GM12878 (cell line): ENCODE measurements around the gene CREB3L4. TPM values are rescaled to one million over a fixed set of nuclear protein-coding genes. Genes with fewer than 3 reads are reported as not detected.

Experiments used
- ATAC-seq: fragments of 200-7000 bp; cut with Tn5 transposase; 3 replicates; pipeline ENCODE4 v1.9.1; 2020; ENCODE audit warnings: mild to moderate bottlenecking, moderate library complexity
- BruUV-seq: library from RNA; stranded (reverse); fragments of 400-500 nt; replicated peaks from 2 replicates; lab custom pipeline; 2021; lab: Mats Ljungman, UMichigan
- CTCF ChIA-PET: fragments of 300-600 bp; sonication (Branson Sonifier 250); formaldehyde crosslinking; extraction: SDS; loops from one replicate; lab custom pipeline; 2021; ENCODE audit warnings: inconsistent platforms; lab: Yijun Ruan, JAX
- POLR2A ChIA-PET: fragments of 350-600 bp; formaldehyde crosslinking; extraction: SDS; loops from one replicate; lab custom pipeline; 2021; ENCODE audit warnings: inconsistent platforms; lab: Charles Lee
- RAD21 ChIA-PET: fragments of 300-600 bp; sonication (Branson Sonifier 250); formaldehyde crosslinking; loops from one replicate; lab custom pipeline; 2023; ENCODE audit warnings: antibody characterized with exemption; ENCODE audit not compliant: unreplicated experiment; lab: Charles Lee
- SMC1A ChIA-PET: fragments of 300-600 bp; sonication (Branson Sonifier 250); formaldehyde crosslinking; loops from one replicate; lab custom pipeline; 2023; ENCODE audit not compliant: unreplicated experiment, uncharacterized antibody; lab: Charles Lee
- DNase-seq: peaks from one replicate; pipeline ENCODE4 v3.0.0-alpha.2; 2011; ENCODE audit warnings: low read depth, low spot score
- FAIRE-seq: peaks from 3 replicates; lab custom pipeline; 2011; peaks lifted over from hg19 to GRCh38; lab: Jason Lieb, UNC
- H2AFZ ChIP-seq: 2 replicates; pipeline ENCODE4 v1.6.0; 2011; ENCODE audit warnings: low read depth, low read length, control low read depth; ENCODE audit not compliant: control insufficient read depth
- H3K27ac ChIP-seq: 2 replicates; pipeline ENCODE4 v1.5.1; 2011; ENCODE audit warnings: control low read depth; ENCODE audit not compliant: control insufficient read depth, insufficient read depth
- H3K27me3 ChIP-seq, 2 experiments: replicated peaks in 1 of 2; 2 replicates each; pipeline versions ENCODE4 v1.6.0 to v1.6.1; 2011; ENCODE audit warnings: low read length in 1 of 2; ENCODE audit not compliant: control insufficient read depth in 2 of 2, insufficient read depth in 2 of 2
- H3K36me3 ChIP-seq, 2 experiments: 2 replicates each; pipeline ENCODE4 v1.5.1; 2011; ENCODE audit warnings: low read length in 1 of 2; ENCODE audit not compliant: control insufficient read depth in 2 of 2, insufficient read depth in 2 of 2
- H3K4me1 ChIP-seq: 2 replicates; pipeline ENCODE4 v1.6.1; 2011; ENCODE audit warnings: mild to moderate bottlenecking, low read length, moderate library complexity, mixed read lengths; ENCODE audit not compliant: control insufficient read depth, insufficient read depth
- H3K4me2 ChIP-seq: 2 replicates; pipeline ENCODE4 v1.6.0; 2011; ENCODE audit warnings: control low read depth; ENCODE audit not compliant: control insufficient read depth, insufficient read depth
- H3K4me3 ChIP-seq: fragments of 200-600 bp; sonication (generic); 2 replicates; pipeline ENCODE4 v1.5.1; 2016
- H3K79me2 ChIP-seq: 2 replicates; pipeline ENCODE4 v1.6.0; 2011; ENCODE audit warnings: low read length; ENCODE audit not compliant: control insufficient read depth, insufficient read depth
- H3K9ac ChIP-seq: 2 replicates; pipeline ENCODE4 v1.8.0; 2011; ENCODE audit warnings: low read length, control low read depth, mixed read lengths; ENCODE audit not compliant: control insufficient read depth, insufficient read depth
- H3K9me3 ChIP-seq: replicated peaks from 3 replicates; pipeline ENCODE4 v1.5.1; 2011; ENCODE audit warnings: mild to moderate bottlenecking, low read length; ENCODE audit not compliant: control insufficient read depth, insufficient read depth
- H4K20me1 ChIP-seq: 2 replicates; pipeline ENCODE4 v1.6.0; 2011; ENCODE audit not compliant: control insufficient read depth, insufficient read depth
- CBFB ChIP-seq: IDR thresholded peaks from 2 replicates; pipeline ENCODE4 v1.6.1; 2016; ENCODE audit warnings: antibody characterized with exemption, low read depth
- CBX5 ChIP-seq: sonication (generic); IDR thresholded peaks from 2 replicates; pipeline ENCODE4 v1.6.1; 2016; ENCODE audit warnings: low read depth, moderate library complexity, mild to moderate bottlenecking, inconsistent platforms
- CEBPB ChIP-seq, 2 experiments: fragments of 150-350 bp in 1 of 2; IDR thresholded peaks; 2 replicates each; pipeline ENCODE4 v1.6.1; 2012 to 2014; ENCODE audit warnings: low read depth in 2 of 2, low read length in 2 of 2, borderline replicate concordance in 1 of 2, inconsistent platforms in 1 of 2
- GABPA ChIP-seq: IDR thresholded peaks from 2 replicates; pipeline ENCODE4 v1.6.1; 2014; ENCODE audit warnings: antibody characterized with exemption, low read depth, mild to moderate bottlenecking, inconsistent platforms
- IKZF1 ChIP-seq: fragments of 450-650 bp; conservative IDR thresholded peaks from 2 replicates; pipeline ENCODE4 v1.6.1; 2017; ENCODE audit warnings: antibody characterized with exemption, mild to moderate bottlenecking
- KAT2A ChIP-seq: conservative IDR thresholded peaks from 2 replicates; pipeline ENCODE4 v1.6.1; 2011; ENCODE audit warnings: low read depth, low read length; ENCODE audit not compliant: control insufficient read depth
- RCOR1 ChIP-seq: conservative IDR thresholded peaks from 2 replicates; pipeline ENCODE4 v1.6.1; 2012; ENCODE audit warnings: low read depth, low read length, improper control_type of control experiment
- SIN3A ChIP-seq: IDR thresholded peaks from 2 replicates; pipeline ENCODE4 v1.6.1; 2012; ENCODE audit warnings: low read depth, low read length, improper control_type of control experiment
- YY1 ChIP-seq: IDR thresholded peaks from 2 replicates; pipeline ENCODE4 v1.6.1; 2011; ENCODE audit warnings: low read depth, mild to moderate bottlenecking, low read length
- ZNF217 ChIP-seq: fragments of 450-650 bp; IDR thresholded peaks from 2 replicates; pipeline ENCODE4 v1.6.1; 2017; ENCODE audit warnings: antibody characterized with exemption, mild to moderate bottlenecking
- WGBS: methylation state at CpG from one replicate; pipeline ENCODE4 v1.1.6; 2016; ENCODE audit warnings: low lambda C conversion rate; ENCODE audit not compliant: insufficient replicate concordance, insufficient coverage; ENCODE audit errors: missing lambda C conversion rate; 5-methylcytosine and 5-hydroxymethylcytosine counted together
- in situ Hi-C: fragments of 300-500 bp; cut with MboI; formaldehyde crosslinking; loops from 9 replicates; pipeline ENCODE4 v1.14.3; 2018; ENCODE audit warnings: mixed read lengths
- intact Hi-C: fragments of 100-400 bp; cut with micrococcal nuclease; formaldehyde crosslinking; loops from one replicate; pipeline ENCODE4 v1.14.2; 2022; ENCODE audit not compliant: unreplicated experiment
- polyA plus RNA-seq, 11 experiments: library from polyadenylated mRNA; depleted of rRNA in 4 of 11; unstranded in 6 of 11; stranded (reverse) in 5 of 11; fragments of >200 nt; fragmentation: Nextera tagmentation in 4 of 11; fragmentation: Illumina TruSeq in 1 of 11; extraction: Ambion mirVana in 4 of 11; extraction: Trizol in 1 of 11; gene quantifications; 1 replicate in 1 of 11; 2 replicates in 10 of 11; pipeline versions ENCODE4 v1.2.1 to v1.2.3, GENCODE V29; 2011 to 2016; ENCODE audit warnings: inconsistent platforms in 2 of 11, missing spikeins in 2 of 11, low read depth in 1 of 11
- total RNA-seq, 4 experiments: library from RNA; depleted of rRNA in 3 of 4; stranded (reverse); fragments of >200 nt in 3 of 4; fragmentation: Illumina TruSeq in 1 of 4; extraction: Trizol in 1 of 4; gene quantifications; 2 replicates each; pipeline versions ENCODE4 v1.2.1 to v1.2.3, GENCODE V29; 2013 to 2021
- TF ChIP-seq, protein P1 (sequence below): fragments of 450-650 bp; IDR thresholded peaks from 2 replicates; pipeline ENCODE4 v1.6.1; 2017; ENCODE audit warnings: mild to moderate bottlenecking, low read depth, inconsistent platforms; ENCODE audit not compliant: poor library complexity, severe bottlenecking
- TF ChIP-seq, protein P2 (sequence below): fragments of 150-350 bp; IDR thresholded peaks from 2 replicates; pipeline ENCODE4 v1.6.1; 2016; ENCODE audit warnings: low read depth, low read length
- TF ChIP-seq, protein P3 (sequence below): fragments of 450-650 bp; IDR thresholded peaks from 2 replicates; pipeline ENCODE4 v1.6.1; 2018; ENCODE audit warnings: mild to moderate bottlenecking, low read depth, moderate library complexity; ENCODE audit not compliant: partially characterized antibody

The CREB3L4 gene
- total and polyA plus RNA-seq, 10 of the 15 experiments (the other 5 are each of a cell fraction or from before 2014, with no cell fraction given) = 9.7 to 14.0 (median 12.1) TPM

DNA sequence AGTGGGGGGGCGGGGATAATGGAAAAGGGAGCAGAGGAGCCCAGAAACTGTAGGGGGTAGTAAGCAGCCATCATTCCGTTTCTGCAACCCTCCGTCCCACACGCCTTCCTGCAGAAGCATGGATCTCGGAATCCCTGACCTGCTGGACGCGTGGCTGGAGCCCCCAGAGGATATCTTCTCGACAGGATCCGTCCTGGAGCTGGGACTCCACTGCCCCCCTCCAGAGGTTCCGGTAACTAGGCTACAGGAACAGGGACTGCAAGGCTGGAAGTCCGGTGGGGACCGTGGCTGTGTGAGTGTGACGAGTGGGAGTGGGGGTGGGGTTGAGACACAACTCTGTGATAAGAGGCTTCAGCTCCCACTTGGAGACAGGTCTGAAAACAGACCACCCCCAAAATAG, 706 bp downstream of the CREB3L4 start:
- peaks cover 32% of the 10 kb centered on the region for H3K79me2 ChIP-seq
- H3K9ac ChIP-seq = peak overlapping the region; percentile 94
- ATAC-seq (no peak), FAIRE-seq (no peak), DNase-seq (no peak)
- in situ Hi-C loops (no loop called here), intact Hi-C loops (loop anchor here (5.0 kb wide), 2 partner anchors 146 to 161 kb away; no protein-coding TSS in a partner anchor)
- no peaks in the 10 kb centered on the region for H3K27me3 ChIP-seq
- H3K9me3 ChIP-seq = no peaks in the 10 kb centered on the region
- H2AFZ ChIP-seq = peak overlapping the region; percentile 90
- H3K4me2 ChIP-seq = peak overlapping the region; percentile 91
- peaks cover 19% of the 10 kb centered on the region for H3K4me1 ChIP-seq
- no TSS peak for BruUV-seq
- ChIA-PET CTCF (interaction anchor here (0.5 to 7.1 kb wide), 9 partner anchors 9 to 367 kb away, joined by 3 to 64 read pairs (median 23); partner anchors contain the start of genes DENND4B, GATAD2B, JTB and RAB13), SMC1A (interaction anchor here (0.9 to 7.7 kb wide), 11 partner anchors 8 to 239 kb away, joined by 3 to 82 read pairs (median 12); partner anchors contain the start of genes CRTC2, DENND4B, GATAD2B and JTB), RAD21 (interaction anchor here (0.6 to 4.5 kb wide), 5 partner anchors 9 to 41 kb away, joined by 3 to 34 read pairs (median 5); partner anchors contain the start of genes CRTC2, DENND4B and JTB), POLR2A (interaction anchor here (0.8 to 10.0 kb wide), 5 partner anchors 8 to 370 kb away, joined by 3 to 132 read pairs (median 17); partner anchors contain the start of genes DENND4B, JTB and RAB13)
- peak overlapping the region; percentile 92 for H3K4me3 ChIP-seq
- peaks cover 0 to 4% of the 10 kb centered on the region in 2 experiments; a peak in 2 of 4 replicates for H3K36me3 ChIP-seq
- H4K20me1 ChIP-seq = no peaks in the 10 kb centered on the region
- WGBS = 45% methylated on average over 13 of the region's 13 CpGs
- peak overlapping the region; percentile 91; the same call in 1 of the 2 replicates for H3K27ac ChIP-seq
- TF ChIP-seq CEBPB (IDR thresholded peaks at IDR 0.05; ENCODE audit: borderline replicate concordance in 1 of 2, low read depth in 2 of 2, low read length in 2 of 2) = no peak
- TF ChIP-seq RCOR1 = no peak
- TF ChIP-seq CBX5 = no peak
- no peak for TF ChIP-seq SIN3A
- TF ChIP-seq ZNF217 = no peak
- TF ChIP-seq IKZF1 = no peak
- TF ChIP-seq, protein P1, sequence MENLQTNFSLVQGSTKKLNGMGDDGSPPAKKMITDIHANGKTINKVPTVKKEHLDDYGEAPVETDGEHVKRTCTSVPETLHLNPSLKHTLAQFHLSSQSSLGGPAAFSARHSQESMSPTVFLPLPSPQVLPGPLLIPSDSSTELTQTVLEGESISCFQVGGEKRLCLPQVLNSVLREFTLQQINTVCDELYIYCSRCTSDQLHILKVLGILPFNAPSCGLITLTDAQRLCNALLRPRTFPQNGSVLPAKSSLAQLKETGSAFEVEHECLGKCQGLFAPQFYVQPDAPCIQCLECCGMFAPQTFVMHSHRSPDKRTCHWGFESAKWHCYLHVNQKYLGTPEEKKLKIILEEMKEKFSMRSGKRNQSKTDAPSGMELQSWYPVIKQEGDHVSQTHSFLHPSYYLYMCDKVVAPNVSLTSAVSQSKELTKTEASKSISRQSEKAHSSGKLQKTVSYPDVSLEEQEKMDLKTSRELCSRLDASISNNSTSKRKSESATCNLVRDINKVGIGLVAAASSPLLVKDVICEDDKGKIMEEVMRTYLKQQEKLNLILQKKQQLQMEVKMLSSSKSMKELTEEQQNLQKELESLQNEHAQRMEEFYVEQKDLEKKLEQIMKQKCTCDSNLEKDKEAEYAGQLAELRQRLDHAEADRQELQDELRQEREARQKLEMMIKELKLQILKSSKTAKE = no peak
- no peak for TF ChIP-seq KAT2A
- TF ChIP-seq, protein P2, sequence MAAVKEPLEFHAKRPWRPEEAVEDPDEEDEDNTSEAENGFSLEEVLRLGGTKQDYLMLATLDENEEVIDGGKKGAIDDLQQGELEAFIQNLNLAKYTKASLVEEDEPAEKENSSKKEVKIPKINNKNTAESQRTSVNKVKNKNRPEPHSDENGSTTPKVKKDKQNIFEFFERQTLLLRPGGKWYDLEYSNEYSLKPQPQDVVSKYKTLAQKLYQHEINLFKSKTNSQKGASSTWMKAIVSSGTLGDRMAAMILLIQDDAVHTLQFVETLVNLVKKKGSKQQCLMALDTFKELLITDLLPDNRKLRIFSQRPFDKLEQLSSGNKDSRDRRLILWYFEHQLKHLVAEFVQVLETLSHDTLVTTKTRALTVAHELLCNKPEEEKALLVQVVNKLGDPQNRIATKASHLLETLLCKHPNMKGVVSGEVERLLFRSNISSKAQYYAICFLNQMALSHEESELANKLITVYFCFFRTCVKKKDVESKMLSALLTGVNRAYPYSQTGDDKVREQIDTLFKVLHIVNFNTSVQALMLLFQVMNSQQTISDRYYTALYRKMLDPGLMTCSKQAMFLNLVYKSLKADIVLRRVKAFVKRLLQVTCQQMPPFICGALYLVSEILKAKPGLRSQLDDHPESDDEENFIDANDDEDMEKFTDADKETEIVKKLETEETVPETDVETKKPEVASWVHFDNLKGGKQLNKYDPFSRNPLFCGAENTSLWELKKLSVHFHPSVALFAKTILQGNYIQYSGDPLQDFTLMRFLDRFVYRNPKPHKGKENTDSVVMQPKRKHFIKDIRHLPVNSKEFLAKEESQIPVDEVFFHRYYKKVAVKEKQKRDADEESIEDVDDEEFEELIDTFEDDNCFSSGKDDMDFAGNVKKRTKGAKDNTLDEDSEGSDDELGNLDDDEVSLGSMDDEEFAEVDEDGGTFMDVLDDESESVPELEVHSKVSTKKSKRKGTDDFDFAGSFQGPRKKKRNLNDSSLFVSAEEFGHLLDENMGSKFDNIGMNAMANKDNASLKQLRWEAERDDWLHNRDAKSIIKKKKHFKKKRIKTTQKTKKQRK = no peak
- TF ChIP-seq, protein P3, sequence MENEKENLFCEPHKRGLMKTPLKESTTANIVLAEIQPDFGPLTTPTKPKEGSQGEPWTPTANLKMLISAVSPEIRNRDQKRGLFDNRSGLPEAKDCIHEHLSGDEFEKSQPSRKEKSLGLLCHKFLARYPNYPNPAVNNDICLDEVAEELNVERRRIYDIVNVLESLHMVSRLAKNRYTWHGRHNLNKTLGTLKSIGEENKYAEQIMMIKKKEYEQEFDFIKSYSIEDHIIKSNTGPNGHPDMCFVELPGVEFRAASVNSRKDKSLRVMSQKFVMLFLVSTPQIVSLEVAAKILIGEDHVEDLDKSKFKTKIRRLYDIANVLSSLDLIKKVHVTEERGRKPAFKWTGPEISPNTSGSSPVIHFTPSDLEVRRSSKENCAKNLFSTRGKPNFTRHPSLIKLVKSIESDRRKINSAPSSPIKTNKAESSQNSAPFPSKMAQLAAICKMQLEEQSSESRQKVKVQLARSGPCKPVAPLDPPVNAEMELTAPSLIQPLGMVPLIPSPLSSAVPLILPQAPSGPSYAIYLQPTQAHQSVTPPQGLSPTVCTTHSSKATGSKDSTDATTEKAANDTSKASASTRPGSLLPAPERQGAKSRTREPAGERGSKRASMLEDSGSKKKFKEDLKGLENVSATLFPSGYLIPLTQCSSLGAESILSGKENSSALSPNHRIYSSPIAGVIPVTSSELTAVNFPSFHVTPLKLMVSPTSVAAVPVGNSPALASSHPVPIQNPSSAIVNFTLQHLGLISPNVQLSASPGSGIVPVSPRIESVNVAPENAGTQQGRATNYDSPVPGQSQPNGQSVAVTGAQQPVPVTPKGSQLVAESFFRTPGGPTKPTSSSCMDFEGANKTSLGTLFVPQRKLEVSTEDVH = no peak
- TF ChIP-seq GABPA = no peak
- TF ChIP-seq CBFB = no peak
- no peak for TF ChIP-seq YY1
